ENCODE data around the gene GLIPR1L1. TPM values are rescaled to one million over a fixed set of nuclear protein-coding genes. Genes with fewer than 3 reads are reported as not detected.

Gene GLIPR1L1, protein sequence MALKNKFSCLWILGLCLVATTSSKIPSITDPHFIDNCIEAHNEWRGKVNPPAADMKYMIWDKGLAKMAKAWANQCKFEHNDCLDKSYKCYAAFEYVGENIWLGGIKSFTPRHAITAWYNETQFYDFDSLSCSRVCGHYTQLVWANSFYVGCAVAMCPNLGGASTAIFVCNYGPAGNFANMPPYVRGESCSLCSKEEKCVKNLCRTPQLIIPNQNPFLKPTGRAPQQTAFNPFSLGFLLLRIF
- polyA plus RNA-seq = not detected
- long read RNA-seq, donor 1 = 0 reads
- long read RNA-seq, donor 2 = 0 reads
- long read RNA-seq, donor 3 = 0 reads
- long read RNA-seq, donor 4 = 0 reads
- long read RNA-seq, donor 5 = 0 reads
- long read RNA-seq, donor 6 = 0 reads
- long read RNA-seq, donor 7 = 0 reads
- long read RNA-seq, donor 8 = 0 reads
- long read RNA-seq, donor 9 = 0 reads
- long read RNA-seq, donor 10 = 0 reads

DNA sequence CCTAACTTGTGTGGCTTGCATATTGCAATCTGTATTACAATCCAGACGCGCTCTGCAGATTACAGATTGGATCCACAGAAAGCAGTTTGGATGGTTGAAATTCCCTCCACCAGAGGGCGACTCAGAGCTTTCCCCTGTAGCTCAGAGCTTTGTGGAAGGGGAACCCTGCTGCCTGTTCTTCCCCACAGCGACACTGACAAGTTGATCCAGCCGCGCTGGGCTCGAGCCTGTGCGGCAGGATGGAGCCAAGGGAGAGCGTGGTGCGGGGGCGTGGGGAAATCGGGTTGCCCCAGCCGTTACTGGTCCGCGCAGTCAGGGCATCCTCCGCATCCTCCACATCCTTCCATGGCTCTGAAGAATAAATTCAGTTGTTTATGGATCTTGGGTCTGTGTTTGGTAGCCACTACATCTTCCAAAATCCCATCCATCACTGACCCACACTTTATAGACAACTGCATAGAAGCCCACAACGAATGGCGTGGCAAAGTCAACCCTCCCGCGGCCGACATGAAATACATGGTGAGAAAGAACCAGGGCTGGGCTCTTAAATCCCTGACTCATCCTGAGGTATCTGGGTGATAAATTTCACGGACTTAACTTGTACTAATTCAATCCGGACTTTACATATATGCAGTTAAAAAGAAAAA, at the start of gene GLIPR1L1:
GLIPR1L1 (plus strand) TSS at position 287 of the 647 bp plus-strand sequence; CDS start at position 346, 59 bp downstream.
- Histone ChIP-seq H3K27me3 (ENCODE audit: control insufficient read depth in 3 of 3, insufficient read depth in 3 of 3, low read length in 3 of 3) (peaks cover 0 to 7% (median 0%) of the 10 kb centered on the region in 3 donors), H3K4me1 (ENCODE audit: control insufficient read depth in 3 of 3, insufficient read depth in 2 of 3, low read depth in 1 of 3, low read length in 2 of 3) (no peaks in the 10 kb centered on the region), H3K27ac (ENCODE audit: low read depth in 1 of 3, low read length in 2 of 3) (no peak within 1 kb of the TSS), H3K9me3 (ENCODE audit: control insufficient read depth in 2 of 2, insufficient read depth in 1 of 2, low read depth in 1 of 2, low read length in 1 of 2) (no peaks in the 10 kb centered on the region), H3K4me3 (ENCODE audit: low read depth in 1 of 3, low read length in 3 of 3) (no peak within 1 kb of the TSS), H3K36me3 (ENCODE audit: control insufficient read depth in 3 of 3, insufficient read depth in 2 of 3, low read depth in 1 of 3, low read length in 3 of 3) (no peaks in the 10 kb centered on the region)
- peak; percentile 80 to 88 for DNase-seq
- 4 to 18% (median 15%) methylated on average over 23 of the region's 23 CpGs for WGBS, 3 donors
- no peak for FAIRE-seq

DNA sequence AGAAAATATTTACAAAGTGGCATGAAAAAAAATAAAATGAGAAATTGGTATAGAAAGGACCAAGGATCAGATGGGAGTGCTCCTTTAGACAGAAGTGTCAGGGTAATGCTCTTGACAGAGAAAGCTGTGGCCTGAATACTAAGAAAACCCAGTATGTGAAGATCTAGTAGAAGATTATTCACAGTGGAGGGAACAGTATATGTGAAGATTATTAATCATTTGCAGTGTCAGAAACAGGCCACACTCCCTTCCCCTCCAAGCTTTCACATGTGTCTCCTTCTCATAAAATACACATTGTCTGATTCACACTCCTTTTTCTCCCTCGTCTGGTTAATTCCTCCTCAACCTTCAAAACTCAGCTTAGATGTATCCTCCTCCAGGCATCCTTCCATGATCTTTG, 45.6 kb upstream of the GLIPR1L1 start:
- Histone ChIP-seq H3K9me3 (ENCODE audit: control insufficient read depth in 2 of 2, insufficient read depth in 1 of 2, low read depth in 1 of 2, low read length in 1 of 2) (no peaks in the 10 kb centered on the region), H3K4me1 (ENCODE audit: control insufficient read depth in 3 of 3, insufficient read depth in 2 of 3, low read depth in 1 of 3, low read length in 2 of 3) (no peaks in the 10 kb centered on the region), H3K36me3 (ENCODE audit: control insufficient read depth in 3 of 3, insufficient read depth in 2 of 3, low read depth in 1 of 3, low read length in 3 of 3) (no peaks in the 10 kb centered on the region), H3K27me3 (ENCODE audit: control insufficient read depth in 3 of 3, insufficient read depth in 3 of 3, low read length in 3 of 3) (no peaks in the 10 kb centered on the region), H3K27ac (ENCODE audit: low read depth in 1 of 3, low read length in 2 of 3) (no peak overlapping the region), H3K4me3 (ENCODE audit: low read depth in 1 of 3, low read length in 3 of 3) (no peak overlapping the region)
- FAIRE-seq (no peak), DNase-seq (no peak)
- WGBS, 3 donors = 62 to 71% (median 71%) methylated on average over 1 of the region's 1 CpG

DNA sequence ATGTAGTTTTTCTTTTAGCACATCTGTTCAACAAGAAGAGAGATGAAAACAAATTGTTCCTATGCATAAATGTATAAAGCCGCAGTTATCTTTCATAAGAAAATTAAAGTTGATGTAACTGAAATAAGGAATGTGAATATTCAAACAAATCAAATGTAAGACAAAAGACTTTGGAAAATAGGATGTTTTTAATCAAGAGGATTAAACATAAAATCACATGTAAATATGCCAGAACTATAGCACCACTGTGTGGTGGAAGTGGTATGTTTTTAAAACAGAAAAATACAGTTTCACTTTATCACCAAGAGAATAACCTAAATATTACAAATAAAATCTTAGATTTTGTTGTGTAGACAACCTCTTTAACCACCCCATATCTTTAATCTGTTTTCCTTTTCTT, 44.7 kb upstream of the GLIPR1L1 start:
- peak; percentile 44 for FAIRE-seq
- WGBS, 3 donors = 83 to 98% (median 93%) methylated on average over 1 of the region's 1 CpG

DNA sequence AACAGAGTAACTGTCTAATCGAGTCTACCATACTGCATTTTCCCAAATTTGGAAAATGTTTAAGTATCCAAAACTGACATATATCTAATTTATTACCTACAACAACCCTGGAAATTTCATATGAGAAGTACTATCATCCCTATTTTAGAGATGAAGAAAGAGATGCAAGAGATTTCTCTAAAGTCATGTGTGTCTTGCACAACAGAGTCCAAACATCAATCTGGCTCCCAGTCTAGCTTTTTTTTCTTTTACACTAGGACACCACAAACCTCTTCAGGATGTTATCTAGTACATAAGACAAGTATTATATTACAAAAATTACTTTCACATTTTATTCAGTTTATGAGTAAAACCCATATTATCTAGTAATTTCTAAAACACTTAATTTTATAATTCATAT, 43.5 kb upstream of the GLIPR1L1 start:
- Histone ChIP-seq H3K4me1 (ENCODE audit: control insufficient read depth in 3 of 3, insufficient read depth in 2 of 3, low read depth in 1 of 3, low read length in 2 of 3) (no peaks in the 10 kb centered on the region), H3K27ac (ENCODE audit: low read depth in 1 of 3, low read length in 2 of 3) (no peak overlapping the region), H3K36me3 (ENCODE audit: control insufficient read depth in 3 of 3, insufficient read depth in 2 of 3, low read depth in 1 of 3, low read length in 3 of 3) (no peaks in the 10 kb centered on the region), H3K27me3 (ENCODE audit: control insufficient read depth in 3 of 3, insufficient read depth in 3 of 3, low read length in 3 of 3) (no peaks in the 10 kb centered on the region), H3K4me3 (ENCODE audit: low read depth in 1 of 3, low read length in 3 of 3) (no peak overlapping the region), H3K9me3 (ENCODE audit: control insufficient read depth in 2 of 2, insufficient read depth in 1 of 2, low read depth in 1 of 2, low read length in 1 of 2) (no peaks in the 10 kb centered on the region)
- DNase-seq = no peak
- whole genome bisulfite sequencing, 3 donors = 83 to 97% (median 95%) methylated on average over 1 of the region's 1 CpG
- no peak for FAIRE-seq

More for the DNA sequence above, 44.7 kb upstream of the GLIPR1L1 start:
- Histone ChIP-seq H3K36me3 (ENCODE audit: control insufficient read depth in 3 of 3, insufficient read depth in 2 of 3, low read depth in 1 of 3, low read length in 3 of 3) (no peaks in the 10 kb centered on the region), H3K9me3 (ENCODE audit: control insufficient read depth in 2 of 2, insufficient read depth in 1 of 2, low read depth in 1 of 2, low read length in 1 of 2) (no peaks in the 10 kb centered on the region), H3K27ac (ENCODE audit: low read depth in 1 of 3, low read length in 2 of 3) (no peak overlapping the region), H3K4me1 (ENCODE audit: control insufficient read depth in 3 of 3, insufficient read depth in 2 of 3, low read depth in 1 of 3, low read length in 2 of 3) (no peaks in the 10 kb centered on the region), H3K27me3 (ENCODE audit: control insufficient read depth in 3 of 3, insufficient read depth in 3 of 3, low read length in 3 of 3) (no peaks in the 10 kb centered on the region), H3K4me3 (ENCODE audit: low read depth in 1 of 3, low read length in 3 of 3) (no peak overlapping the region)
- DNase-seq = peak in 1 of 2 donors; percentile 8

DNA sequence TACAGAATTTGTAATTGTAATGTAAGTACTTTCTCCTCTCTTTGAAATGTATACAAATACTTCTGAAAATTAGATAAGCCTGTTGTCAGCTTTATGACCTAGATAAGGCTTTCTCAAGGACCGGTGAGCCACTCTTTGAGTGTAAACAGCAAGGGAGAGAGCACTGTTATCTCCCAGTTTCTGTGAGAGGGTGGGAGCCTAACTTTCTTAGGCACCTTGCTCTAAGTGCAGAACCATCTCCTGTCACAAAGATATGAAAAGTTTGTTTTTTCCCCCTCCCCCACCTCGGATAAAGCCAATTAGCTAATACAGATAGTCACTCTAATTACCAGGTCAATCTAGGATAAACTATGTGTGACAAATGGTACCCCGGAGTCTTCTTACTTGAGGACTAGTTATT, 40.1 kb upstream of the GLIPR1L1 start:
- Histone ChIP-seq H3K4me3 (ENCODE audit: low read depth in 1 of 3, low read length in 3 of 3) (no peak overlapping the region), H3K9me3 (ENCODE audit: control insufficient read depth in 2 of 2, insufficient read depth in 1 of 2, low read depth in 1 of 2, low read length in 1 of 2) (no peaks in the 10 kb centered on the region), H3K4me1 (ENCODE audit: control insufficient read depth in 3 of 3, insufficient read depth in 2 of 3, low read depth in 1 of 3, low read length in 2 of 3) (no peaks in the 10 kb centered on the region), H3K27ac (ENCODE audit: low read depth in 1 of 3, low read length in 2 of 3) (no peak overlapping the region), H3K27me3 (ENCODE audit: control insufficient read depth in 3 of 3, insufficient read depth in 3 of 3, low read length in 3 of 3) (no peaks in the 10 kb centered on the region), H3K36me3 (ENCODE audit: control insufficient read depth in 3 of 3, insufficient read depth in 2 of 3, low read depth in 1 of 3, low read length in 3 of 3) (no peaks in the 10 kb centered on the region)
- FAIRE-seq (no peak), DNase-seq (no peak)
- 20 to 24% (median 23%) methylated on average over 3 of the region's 3 CpGs for WGBS, 3 donors

DNA sequence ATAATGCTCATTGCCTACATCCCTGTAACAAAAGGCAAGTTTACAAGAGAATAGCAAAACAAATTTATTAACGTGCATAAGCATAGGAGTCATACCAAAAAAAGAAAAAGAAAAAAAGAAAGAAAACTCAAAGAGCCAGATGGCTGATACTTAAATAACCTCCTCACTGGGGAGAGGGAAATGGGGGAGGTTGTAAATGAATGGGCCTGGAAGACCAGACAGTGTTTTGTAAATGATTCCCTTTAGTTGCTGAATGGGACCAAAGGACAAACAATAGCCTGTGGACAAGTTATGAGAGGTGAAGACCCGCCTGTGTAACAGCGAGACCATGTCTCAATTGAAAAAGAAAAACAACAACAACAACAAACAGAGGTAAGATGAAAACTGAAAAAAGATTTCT, 39.7 kb upstream of the GLIPR1L1 start:
- H3K4me3 ChIP-seq (ENCODE audit: low read depth in 1 of 3, low read length in 3 of 3) = no peak overlapping the region
- DNase-seq (no peak), FAIRE-seq (no peak)
- H3K4me1 ChIP-seq (ENCODE audit: control insufficient read depth in 3 of 3, insufficient read depth in 2 of 3, low read depth in 1 of 3, low read length in 2 of 3) = no peaks in the 10 kb centered on the region
- no peaks in the 10 kb centered on the region for H3K36me3 ChIP-seq (ENCODE audit: control insufficient read depth in 3 of 3, insufficient read depth in 2 of 3, low read depth in 1 of 3, low read length in 3 of 3)
- H3K9me3 ChIP-seq (ENCODE audit: control insufficient read depth in 2 of 2, insufficient read depth in 1 of 2, low read depth in 1 of 2, low read length in 1 of 2) = no peaks in the 10 kb centered on the region
- H3K27me3 ChIP-seq (ENCODE audit: control insufficient read depth in 3 of 3, insufficient read depth in 3 of 3, low read length in 3 of 3) = no peaks in the 10 kb centered on the region
- 67 to 86% (median 79%) methylated on average over 3 of the region's 3 CpGs for WGBS, 3 donors
- H3K27ac ChIP-seq (ENCODE audit: low read depth in 1 of 3, low read length in 2 of 3) = no peak overlapping the region

DNA sequence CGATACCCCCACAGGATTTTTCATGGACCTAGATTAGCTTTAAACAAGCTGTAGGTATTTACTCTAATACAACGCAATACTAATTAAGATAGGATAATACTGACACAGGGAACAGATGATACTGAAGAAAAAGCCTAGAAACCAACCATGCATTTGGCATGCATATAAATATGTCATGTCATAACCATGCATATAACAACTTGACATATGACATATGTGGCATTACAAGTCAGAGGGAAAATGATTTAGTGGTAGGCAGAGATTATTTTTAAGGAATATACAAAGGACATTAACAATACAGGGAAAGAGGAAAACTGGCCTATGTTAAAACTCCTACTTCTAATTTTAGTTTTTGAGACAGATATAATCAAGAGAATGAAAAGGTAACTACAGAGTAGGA, 32.2 kb upstream of the GLIPR1L1 start:
- 89 to 95% (median 95%) methylated on average over 2 of the region's 2 CpGs for WGBS, 3 donors
- Histone ChIP-seq H3K27ac (ENCODE audit: low read depth in 1 of 3, low read length in 2 of 3) (no peak overlapping the region), H3K4me1 (ENCODE audit: control insufficient read depth in 3 of 3, insufficient read depth in 2 of 3, low read depth in 1 of 3, low read length in 2 of 3) (no peaks in the 10 kb centered on the region), H3K4me3 (ENCODE audit: low read depth in 1 of 3, low read length in 3 of 3) (no peak overlapping the region), H3K9me3 (ENCODE audit: control insufficient read depth in 2 of 2, insufficient read depth in 1 of 2, low read depth in 1 of 2, low read length in 1 of 2) (no peaks in the 10 kb centered on the region), H3K27me3 (ENCODE audit: control insufficient read depth in 3 of 3, insufficient read depth in 3 of 3, low read length in 3 of 3) (no peaks in the 10 kb centered on the region), H3K36me3 (ENCODE audit: control insufficient read depth in 3 of 3, insufficient read depth in 2 of 3, low read depth in 1 of 3, low read length in 3 of 3) (no peaks in the 10 kb centered on the region)
- no peak for DNase-seq
- FAIRE-seq = no peak

DNA sequence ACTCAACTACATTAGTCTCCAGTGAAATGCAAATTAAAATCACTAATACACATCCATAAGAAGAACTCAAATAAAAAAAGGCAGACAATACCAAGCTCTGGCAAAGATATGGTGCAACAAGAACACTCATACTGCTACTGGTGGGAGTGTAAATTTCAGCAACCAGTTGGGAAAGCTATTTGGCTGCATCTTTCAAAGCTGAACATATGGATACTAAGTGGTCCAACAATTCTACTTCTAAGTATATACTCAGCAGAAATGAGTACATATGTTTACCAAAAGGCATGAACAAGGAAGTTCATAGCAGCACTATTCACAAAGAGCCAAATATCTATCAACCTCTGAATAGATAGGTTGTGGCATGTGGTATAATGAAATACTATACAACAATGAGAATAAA, 31.7 kb upstream of the GLIPR1L1 start:
- no peaks in the 10 kb centered on the region for H3K36me3 ChIP-seq (ENCODE audit: control insufficient read depth in 3 of 3, insufficient read depth in 2 of 3, low read depth in 1 of 3, low read length in 3 of 3)
- no peak overlapping the region for H3K27ac ChIP-seq (ENCODE audit: low read depth in 1 of 3, low read length in 2 of 3)
- H3K4me1 ChIP-seq (ENCODE audit: control insufficient read depth in 3 of 3, insufficient read depth in 2 of 3, low read depth in 1 of 3, low read length in 2 of 3) = no peaks in the 10 kb centered on the region
- H3K9me3 ChIP-seq (ENCODE audit: control insufficient read depth in 2 of 2, insufficient read depth in 1 of 2, low read depth in 1 of 2, low read length in 1 of 2) = no peaks in the 10 kb centered on the region
- FAIRE-seq (no peak), DNase-seq (no peak)
- H3K4me3 ChIP-seq (ENCODE audit: low read depth in 1 of 3, low read length in 3 of 3) = no peak overlapping the region
- no peaks in the 10 kb centered on the region for H3K27me3 ChIP-seq (ENCODE audit: control insufficient read depth in 3 of 3, insufficient read depth in 3 of 3, low read length in 3 of 3)
